Measurements from ENCODE around the gene MRPS25.

The MRPS25 gene

DNA sequence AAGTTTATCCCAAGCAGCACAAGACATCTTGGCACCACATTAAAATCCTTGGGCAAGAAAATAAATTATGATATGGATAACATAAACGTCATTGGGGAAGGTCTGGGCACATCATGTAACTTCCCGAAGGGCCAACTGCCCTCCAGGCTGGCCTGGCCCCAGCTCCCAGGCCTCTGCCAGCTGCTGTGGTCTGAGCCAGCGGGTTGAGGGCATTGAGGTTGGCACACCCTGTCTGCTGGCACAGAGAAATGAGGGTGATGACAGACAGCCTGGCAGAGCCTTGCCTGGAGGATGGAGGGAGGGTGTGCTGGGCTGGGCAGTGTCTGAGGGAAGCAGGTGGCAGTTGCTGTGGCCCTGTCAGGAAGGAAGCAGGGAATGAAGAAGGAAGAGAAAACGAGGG lies 37.1 kb upstream of the MRPS25 start:
- H3K27ac ChIP-seq (ENCODE audit: extremely low read depth, low read depth, low read length), result no peak overlapping the region

More for the DNA sequence above, 37.1 kb upstream of the MRPS25 start:
- CTCF ChIA-PET, result interaction anchor here (0.6 to 1.0 kb wide), 4 partner anchors 11 to 142 kb away, joined by 3 to 5 read pairs (median 4); no protein-coding TSS in a partner anchor
- no peak for TF ChIP-seq TRIM28 (IDR thresholded peaks at IDR 0.05; ENCODE audit: borderline replicate concordance, low read length)
- TF ChIP-seq ZNF266 (tag by site-specific recombination; IDR thresholded peaks at IDR 0.05; ENCODE audit: low read depth), result no peak
- TF ChIP-seq YY2 (tag by site-specific recombination; IDR thresholded peaks at IDR 0.05), result no peak
- TF ChIP-seq ZBTB44 (tag by site-specific recombination; IDR thresholded peaks at IDR 0.05), result no peak
- no peak for TF ChIP-seq ATF2 (tag by site-specific recombination; IDR thresholded peaks at IDR 0.05; ENCODE audit: low read depth)
- no peak for TF ChIP-seq ZNF561 (tag by site-specific recombination; IDR thresholded peaks at IDR 0.05; ENCODE audit: borderline replicate concordance)
- no peak for TF ChIP-seq ZBTB48 (tag by site-specific recombination; IDR thresholded peaks at IDR 0.05)
- no peak for TF ChIP-seq ZNF18 (tag by site-specific recombination; IDR thresholded peaks at IDR 0.05)
- TF ChIP-seq ZNF37A (tag by site-specific recombination; IDR thresholded peaks at IDR 0.05), result no peak
- no peak for TF ChIP-seq ZNF449 (tag by site-specific recombination; IDR thresholded peaks at IDR 0.05)
- no peak for TF ChIP-seq MZF1 (tag by site-specific recombination; IDR thresholded peaks at IDR 0.05; ENCODE audit: borderline replicate concordance)
- no peak for TF ChIP-seq ZNF302 (tag by site-specific recombination; IDR thresholded peaks at IDR 0.05; ENCODE audit: low read depth)
- TF ChIP-seq ZBTB17 (tag by site-specific recombination; IDR thresholded peaks at IDR 0.05), result no peak
- TF ChIP-seq ZNF148 (tag by site-specific recombination; IDR thresholded peaks at IDR 0.05; ENCODE audit: borderline replicate concordance), result no peak
- TF ChIP-seq ZNF596 (tag by site-specific recombination; IDR thresholded peaks at IDR 0.05), result no peak
- TF ChIP-seq ZSCAN30 (tag by site-specific recombination; IDR thresholded peaks at IDR 0.05), result no peak
- TF ChIP-seq ZNF202 (tag by site-specific recombination; IDR thresholded peaks at IDR 0.05; ENCODE audit: borderline replicate concordance), result no peak
- no peak for TF ChIP-seq ZNF391 (tag by site-specific recombination; IDR thresholded peaks at IDR 0.05; ENCODE audit: borderline replicate concordance, low read depth)
- no peak for TF ChIP-seq HOXC10 (CRISPR knock-in tag; IDR thresholded peaks at IDR 0.05)
- TF ChIP-seq ZBTB20 (tag by site-specific recombination; IDR thresholded peaks at IDR 0.05), result no peak
- H3K4me1 ChIP-seq (ENCODE audit: control insufficient read depth, insufficient read depth, low read length), result peaks cover 4% of the 10 kb centered on the region; the same call in 1 of the 2 replicates
- POLR2A ChIA-PET, result no interaction called here
- no peaks in the 10 kb centered on the region; a peak in 1 of 3 replicates for H3K36me3 ChIP-seq (ENCODE audit: control insufficient read depth in 2 of 2, insufficient read depth in 1 of 2, low read length in 2 of 2)
- H3K4me3 ChIP-seq (ENCODE audit: low read depth, low read length), result no peak overlapping the region
- no peaks in the 10 kb centered on the region for H3K9me3 ChIP-seq (ENCODE audit: control insufficient read depth, insufficient read depth, low read depth, low read length)

All from HEK293 (cell line).